Colonic mucosa (tissue), 4 donors: ENCODE data around the gene IQCE. TPM values are rescaled to one million over a fixed set of nuclear protein-coding genes. Genes with fewer than 3 reads are reported as not detected.

Source experiments
- DNase-seq: peaks from one replicate; pipeline ENCODE4 v3.0.0-alpha.2; 2020
- H3K27ac ChIP-seq: fragments of 200-600 bp; one replicate; pipeline ENCODE4 v1.8.0; 2021
- H3K27me3 ChIP-seq: fragments of 200-600 bp; one replicate; pipeline ENCODE4 v1.8.0; 2021
- H3K36me3 ChIP-seq: fragments of 200-600 bp; one replicate; pipeline ENCODE4 v1.8.0; 2021
- H3K4me1 ChIP-seq: fragments of 200-600 bp; one replicate; pipeline ENCODE4 v1.8.0; 2021; ENCODE audit warnings: mild to moderate bottlenecking
- H3K4me3 ChIP-seq: fragments of 200-600 bp; one replicate; pipeline ENCODE4 v1.8.0; 2021
- H3K9ac ChIP-seq, 2 donors: one replicate each; pipeline ENCODE4 v1.7.0; 2013; ENCODE audit warnings: control low read depth in 2 of 2, low read depth in 2 of 2, low read length in 2 of 2
- H3K9me3 ChIP-seq: fragments of 200-600 bp; one replicate; pipeline ENCODE4 v1.8.0; 2021
- intact Hi-C: fragments of 100-400 bp; cut with DNase I; formaldehyde crosslinking; loops from one replicate; pipeline ENCODE4 v1.14.1; 2022
- total RNA-seq, 2 donors: library from RNA; stranded (reverse); fragmentation: NEBNext Ultra II Directional in 1 of 2; extraction: Animal tissue kit (Norgen Biotek cat#: 25700) in 1 of 2; gene quantifications; one replicate each; pipeline ENCODE4 v1.2.1, GENCODE V29; 2021
- TF ChIP-seq, protein P1 (sequence below): fragments of 200-600 bp; IDR thresholded peaks from one replicate; pipeline ENCODE4 v1.8.0; 2022; ENCODE audit warnings: antibody characterized with exemption, mild to moderate bottlenecking
- donor health status: healthy.
- donor health status: DM: no; HTN: no; CAD: no.
- donor health status: DM: no; HTN: no; CAD: no.

IQCE gene
- total RNA-seq, 2 donors from 2014 or later = 23.2 to 36.3 TPM

DNA sequence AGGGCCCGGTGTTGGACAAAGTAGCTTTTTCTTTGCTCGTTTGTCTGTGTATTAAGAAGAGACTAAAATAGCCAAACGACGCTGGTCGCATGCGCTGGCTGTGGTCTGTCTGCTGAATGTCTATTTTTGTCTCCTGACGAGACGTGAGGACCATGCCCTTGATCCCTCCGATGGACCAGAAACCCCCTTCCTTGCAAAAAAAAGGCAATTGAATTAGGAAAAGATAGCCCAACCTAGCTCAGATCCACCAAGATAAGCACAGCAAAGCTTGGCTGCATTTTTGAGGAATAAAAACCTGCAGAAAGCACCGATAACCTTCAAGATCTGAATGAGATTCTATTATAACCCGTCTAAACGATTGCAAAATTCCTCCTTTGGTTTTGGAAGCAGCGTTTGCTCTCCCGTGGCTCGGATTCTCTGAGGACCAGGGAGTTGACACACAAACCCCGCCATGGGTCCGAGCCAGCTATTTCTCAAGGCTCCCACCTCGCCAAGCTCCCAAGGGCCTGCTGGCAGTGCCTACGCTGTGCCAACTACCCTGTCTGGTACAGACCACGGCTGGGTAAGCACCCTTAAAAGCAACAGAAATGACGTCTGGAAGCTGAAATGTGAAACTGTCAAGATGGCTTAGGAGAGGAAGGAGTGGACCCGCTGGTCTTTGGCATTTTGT lies 55.3 kb downstream of the IQCE start:
- Histone ChIP-seq H3K9me3 (no peaks in the 10 kb centered on the region), H3K36me3 (no peaks in the 10 kb centered on the region), H3K4me3 (no peak overlapping the region), H3K9ac (no peak overlapping the region), H3K27ac (no peak overlapping the region), H3K4me1 (no peaks in the 10 kb centered on the region), H3K27me3 (no peaks in the 10 kb centered on the region)
- TF ChIP-seq, protein P1, sequence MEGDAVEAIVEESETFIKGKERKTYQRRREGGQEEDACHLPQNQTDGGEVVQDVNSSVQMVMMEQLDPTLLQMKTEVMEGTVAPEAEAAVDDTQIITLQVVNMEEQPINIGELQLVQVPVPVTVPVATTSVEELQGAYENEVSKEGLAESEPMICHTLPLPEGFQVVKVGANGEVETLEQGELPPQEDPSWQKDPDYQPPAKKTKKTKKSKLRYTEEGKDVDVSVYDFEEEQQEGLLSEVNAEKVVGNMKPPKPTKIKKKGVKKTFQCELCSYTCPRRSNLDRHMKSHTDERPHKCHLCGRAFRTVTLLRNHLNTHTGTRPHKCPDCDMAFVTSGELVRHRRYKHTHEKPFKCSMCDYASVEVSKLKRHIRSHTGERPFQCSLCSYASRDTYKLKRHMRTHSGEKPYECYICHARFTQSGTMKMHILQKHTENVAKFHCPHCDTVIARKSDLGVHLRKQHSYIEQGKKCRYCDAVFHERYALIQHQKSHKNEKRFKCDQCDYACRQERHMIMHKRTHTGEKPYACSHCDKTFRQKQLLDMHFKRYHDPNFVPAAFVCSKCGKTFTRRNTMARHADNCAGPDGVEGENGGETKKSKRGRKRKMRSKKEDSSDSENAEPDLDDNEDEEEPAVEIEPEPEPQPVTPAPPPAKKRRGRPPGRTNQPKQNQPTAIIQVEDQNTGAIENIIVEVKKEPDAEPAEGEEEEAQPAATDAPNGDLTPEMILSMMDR = no peak
- intact Hi-C loops = no loop called here
- no peak for DNase-seq

DNA sequence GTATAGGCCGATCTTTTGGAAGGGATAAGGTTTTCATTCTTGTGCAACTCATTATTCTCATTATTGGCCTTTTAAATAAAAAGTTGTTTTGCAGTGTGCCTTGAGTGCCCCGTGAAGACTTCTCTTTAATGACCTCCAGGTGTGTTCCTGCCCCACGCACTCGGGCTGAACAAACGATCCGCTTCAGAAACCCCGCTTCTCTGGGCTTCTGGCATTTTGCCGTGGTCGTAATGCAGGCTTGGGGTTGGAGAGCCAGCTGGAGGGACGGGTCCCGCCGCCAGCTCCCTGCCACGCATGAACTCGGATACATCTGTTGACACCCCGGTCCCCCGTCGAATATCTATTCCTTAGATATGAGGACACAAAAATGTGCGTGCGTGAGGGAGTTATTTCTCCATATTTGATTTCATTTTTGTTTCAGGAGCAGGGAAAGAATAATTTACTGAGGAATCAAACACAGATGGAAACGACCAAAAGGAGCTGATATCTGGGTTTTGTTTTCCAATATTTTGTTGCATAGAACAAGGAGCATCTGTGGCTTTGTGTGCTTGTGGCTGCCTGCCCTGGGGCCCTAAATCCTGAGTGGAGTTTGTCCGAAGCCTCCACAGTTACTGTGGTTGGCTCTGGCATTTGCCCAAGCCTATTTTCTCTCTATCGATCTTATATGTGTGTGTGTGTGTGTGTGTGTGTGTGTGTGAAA lies 56.0 kb downstream of the IQCE start:
- TF ChIP-seq, protein P1 = no peak
- intact Hi-C loops = no loop called here
- DNase-seq = no peak
- Histone ChIP-seq H3K9me3 (no peaks in the 10 kb centered on the region), H3K9ac (no peak overlapping the region), H3K4me3 (no peak overlapping the region), H3K4me1 (no peaks in the 10 kb centered on the region), H3K27ac (no peak overlapping the region), H3K27me3 (no peaks in the 10 kb centered on the region), H3K36me3 (no peaks in the 10 kb centered on the region)

DNA sequence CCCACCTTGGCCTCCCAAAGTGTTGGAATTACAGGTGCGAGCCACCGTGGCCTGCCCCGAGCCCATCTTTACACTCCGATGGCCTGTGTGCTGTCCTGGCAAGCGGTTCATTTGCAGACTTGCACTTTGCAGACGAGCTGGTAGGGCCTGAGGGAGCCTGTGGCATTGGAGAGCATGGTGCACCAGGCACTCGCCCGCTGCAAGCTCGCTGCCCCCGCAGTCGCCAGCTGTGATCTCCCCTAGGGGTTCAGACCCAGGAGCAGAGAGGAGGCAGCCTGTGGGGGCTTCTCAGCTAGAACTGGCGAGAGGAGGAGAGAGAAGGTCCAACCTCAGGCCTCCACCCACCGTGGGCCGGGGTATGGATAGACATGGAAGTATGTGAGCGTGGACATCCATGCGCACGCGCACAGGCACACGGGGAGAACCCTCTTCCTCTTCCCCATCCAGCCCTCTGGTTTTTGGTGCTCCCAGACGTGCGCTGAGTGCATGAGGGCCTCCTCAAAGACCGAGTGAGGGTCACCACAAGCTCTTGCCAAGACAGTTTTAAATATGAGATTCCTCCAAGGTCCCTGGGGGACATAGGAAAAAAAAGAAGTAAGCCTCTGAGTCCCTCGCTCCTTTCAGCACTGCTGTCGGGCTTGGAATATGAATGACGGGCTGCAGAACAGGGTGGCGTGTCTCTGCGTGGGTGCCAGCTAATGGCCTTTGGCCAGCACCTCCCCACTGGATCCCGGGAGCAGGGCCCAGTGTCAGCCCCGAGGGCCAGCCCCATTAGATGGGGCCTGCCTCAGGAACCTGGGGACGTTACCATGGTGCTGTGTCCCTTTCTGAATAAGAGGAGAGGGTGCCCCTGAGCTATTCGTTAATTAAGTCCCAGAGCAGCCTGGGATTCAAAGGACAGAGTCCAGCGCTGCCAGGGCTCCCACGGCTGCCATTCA lies 57.9 kb downstream of the IQCE start:
- no peaks in the 10 kb centered on the region for H3K9me3 ChIP-seq
- H3K4me3 ChIP-seq = no peak overlapping the region
- no peak overlapping the region for H3K27ac ChIP-seq
- intact Hi-C loops = no loop called here
- H3K36me3 ChIP-seq = no peaks in the 10 kb centered on the region
- no peak for DNase-seq
- peaks cover 4% of the 10 kb centered on the region for H3K4me1 ChIP-seq
- no peak overlapping the region for H3K9ac ChIP-seq
- H3K27me3 ChIP-seq = no peaks in the 10 kb centered on the region
- TF ChIP-seq, protein P1 = no peak

GRCh38 chr7:2617325-2617905 lies 58.6 kb downstream of the IQCE start:
- no peak overlapping the region for H3K9ac ChIP-seq
- H3K36me3 ChIP-seq = no peaks in the 10 kb centered on the region
- H3K9me3 ChIP-seq = no peaks in the 10 kb centered on the region
- no peak overlapping the region for H3K27ac ChIP-seq
- no peak for DNase-seq
- no peak overlapping the region for H3K4me3 ChIP-seq
- no peaks in the 10 kb centered on the region for H3K27me3 ChIP-seq
- intact Hi-C loops = no loop called here
- peaks cover 4% of the 10 kb centered on the region for H3K4me1 ChIP-seq
- TF ChIP-seq, protein P1 = no peak

GRCh38 chr7:2619116-2619515 lies 60.3 kb downstream of the IQCE start:
- no peak for DNase-seq
- no peak overlapping the region for H3K27ac ChIP-seq
- intact Hi-C loops = no loop called here

More at GRCh38 chr7:2619116-2619515, 60.3 kb downstream of the IQCE start:
- H3K4me3 ChIP-seq = no peak overlapping the region
- no peaks in the 10 kb centered on the region for H3K36me3 ChIP-seq
- H3K9me3 ChIP-seq = no peaks in the 10 kb centered on the region
- no peaks in the 10 kb centered on the region for H3K27me3 ChIP-seq
- TF ChIP-seq, protein P1 = no peak
- H3K9ac ChIP-seq = no peak overlapping the region
- peaks cover 19% of the 10 kb centered on the region for H3K4me1 ChIP-seq
